ENCODE measurements around the gene TMC1. TPM values are rescaled to one million over a fixed set of nuclear protein-coding genes. Genes with fewer than 3 reads are reported as not detected.

Gene TMC1
- total and polyA plus RNA-seq, 2 of the 13 experiments (the other 11 are each of a cell fraction or from before 2014, with no cell fraction given), result 0.02 to 0.03 TPM

DNA sequence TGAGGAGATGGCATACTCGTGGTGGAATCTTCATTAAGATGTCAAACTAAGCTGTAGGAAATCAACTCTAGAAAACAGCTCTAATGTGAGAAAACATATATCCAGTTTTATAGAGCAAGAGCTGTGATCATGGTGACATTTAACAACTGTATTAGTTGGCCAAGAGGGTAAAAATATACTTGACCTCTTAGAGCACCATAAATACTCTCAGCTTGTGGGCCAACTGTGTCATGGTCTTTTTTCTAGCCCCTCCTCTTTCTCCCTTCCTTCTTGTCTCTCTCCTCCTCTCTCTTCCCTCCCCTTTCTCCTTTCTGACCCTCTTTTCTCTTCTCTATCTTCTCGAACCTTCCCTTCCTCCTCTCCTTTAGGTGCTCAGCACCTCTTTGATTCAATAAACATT lies 54.7 kb downstream of the TMC1 start (continued):
- TF ChIP-seq, protein P1, sequence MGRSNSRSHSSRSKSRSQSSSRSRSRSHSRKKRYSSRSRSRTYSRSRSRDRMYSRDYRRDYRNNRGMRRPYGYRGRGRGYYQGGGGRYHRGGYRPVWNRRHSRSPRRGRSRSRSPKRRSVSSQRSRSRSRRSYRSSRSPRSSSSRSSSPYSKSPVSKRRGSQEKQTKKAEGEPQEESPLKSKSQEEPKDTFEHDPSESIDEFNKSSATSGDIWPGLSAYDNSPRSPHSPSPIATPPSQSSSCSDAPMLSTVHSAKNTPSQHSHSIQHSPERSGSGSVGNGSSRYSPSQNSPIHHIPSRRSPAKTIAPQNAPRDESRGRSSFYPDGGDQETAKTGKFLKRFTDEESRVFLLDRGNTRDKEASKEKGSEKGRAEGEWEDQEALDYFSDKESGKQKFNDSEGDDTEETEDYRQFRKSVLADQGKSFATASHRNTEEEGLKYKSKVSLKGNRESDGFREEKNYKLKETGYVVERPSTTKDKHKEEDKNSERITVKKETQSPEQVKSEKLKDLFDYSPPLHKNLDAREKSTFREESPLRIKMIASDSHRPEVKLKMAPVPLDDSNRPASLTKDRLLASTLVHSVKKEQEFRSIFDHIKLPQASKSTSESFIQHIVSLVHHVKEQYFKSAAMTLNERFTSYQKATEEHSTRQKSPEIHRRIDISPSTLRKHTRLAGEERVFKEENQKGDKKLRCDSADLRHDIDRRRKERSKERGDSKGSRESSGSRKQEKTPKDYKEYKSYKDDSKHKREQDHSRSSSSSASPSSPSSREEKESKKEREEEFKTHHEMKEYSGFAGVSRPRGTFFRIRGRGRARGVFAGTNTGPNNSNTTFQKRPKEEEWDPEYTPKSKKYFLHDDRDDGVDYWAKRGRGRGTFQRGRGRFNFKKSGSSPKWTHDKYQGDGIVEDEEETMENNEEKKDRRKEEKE (IDR thresholded peaks at IDR 0.05), result no peak
- TF ChIP-seq, protein P2, sequence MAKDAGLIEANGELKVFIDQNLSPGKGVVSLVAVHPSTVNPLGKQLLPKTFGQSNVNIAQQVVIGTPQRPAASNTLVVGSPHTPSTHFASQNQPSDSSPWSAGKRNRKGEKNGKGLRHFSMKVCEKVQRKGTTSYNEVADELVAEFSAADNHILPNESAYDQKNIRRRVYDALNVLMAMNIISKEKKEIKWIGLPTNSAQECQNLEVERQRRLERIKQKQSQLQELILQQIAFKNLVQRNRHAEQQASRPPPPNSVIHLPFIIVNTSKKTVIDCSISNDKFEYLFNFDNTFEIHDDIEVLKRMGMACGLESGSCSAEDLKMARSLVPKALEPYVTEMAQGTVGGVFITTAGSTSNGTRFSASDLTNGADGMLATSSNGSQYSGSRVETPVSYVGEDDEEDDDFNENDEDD (CRISPR knock-in tag; IDR thresholded peaks at IDR 0.05; ENCODE audit: borderline replicate concordance), result no peak
- no peak for TF ChIP-seq MTA3 (CRISPR knock-in tag; IDR thresholded peaks at IDR 0.05)

DNA sequence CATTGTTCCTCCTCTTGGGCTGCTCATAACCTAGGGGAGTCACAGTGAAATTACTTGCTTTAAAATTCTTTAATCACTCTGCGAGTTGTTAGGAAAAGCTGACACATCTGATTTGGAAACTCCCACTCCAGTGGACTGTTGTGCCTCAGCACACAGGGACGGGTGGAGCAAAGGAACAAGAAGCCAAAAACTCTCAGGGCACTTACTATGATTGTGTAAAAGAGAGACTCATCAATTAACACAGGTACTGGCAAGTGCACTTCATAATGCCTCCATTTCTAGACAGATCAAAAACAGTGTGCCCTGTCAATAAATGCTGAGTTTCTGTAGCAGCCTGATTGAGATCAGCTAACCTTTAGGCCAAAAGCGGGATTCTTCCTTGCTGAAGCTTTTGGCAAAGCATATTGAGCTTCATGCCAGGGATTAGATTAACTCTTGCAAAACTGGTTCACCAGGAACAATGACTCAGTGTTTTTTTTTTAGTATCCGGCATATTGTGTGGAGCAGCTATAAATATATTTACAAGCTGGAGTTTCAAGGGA lies 55.9 kb downstream of the TMC1 start:
- H3K9me3 ChIP-seq (ENCODE audit: low read length), result no peaks in the 10 kb centered on the region
- no peak overlapping the region for H3K4me2 ChIP-seq (ENCODE audit: low read depth, low read length)
- H4K20me1 ChIP-seq (ENCODE audit: insufficient read depth, low read length), result no peaks in the 10 kb centered on the region
- ChIA-PET POLR2A (no interaction called here), CTCF (ENCODE audit: low intra/inter-chr PET ratio, low total read pairs) (no interaction called here)
- no peaks in the 10 kb centered on the region for H3K79me2 ChIP-seq (ENCODE audit: insufficient read depth, low read length)
- H3K36me3 ChIP-seq (replicated peaks in 1 of 2; ENCODE audit: control insufficient read depth in 1 of 2, insufficient read depth in 2 of 2, low read length in 2 of 2), result no peaks in the 10 kb centered on the region
- WGBS (ENCODE audit: low lambda C conversion rate), result 15% methylated on average over 4 of the region's 4 CpGs
- ATAC-seq, result no peak
- no peaks in the 10 kb centered on the region for H3K4me1 ChIP-seq (ENCODE audit: insufficient read depth, low read length)
- intact Hi-C loops (cut with micrococcal nuclease; ENCODE audit: unreplicated experiment), result no loop called here
- H3K4me3 ChIP-seq (replicated peaks in 1 of 3; ENCODE audit: insufficient read depth in 1 of 3, low read depth in 2 of 3, low read length in 3 of 3), result no peak overlapping the region
- H2AFZ ChIP-seq (ENCODE audit: low read length), result no peak overlapping the region
- H3K27me3 ChIP-seq (ENCODE audit: control insufficient read depth in 1 of 2, insufficient read depth in 2 of 2, low read length in 2 of 2), result no peaks in the 10 kb centered on the region; a peak in 1 of 5 replicates
- FAIRE-seq, result no peak
- no peak overlapping the region for H3K9ac ChIP-seq (ENCODE audit: insufficient read depth, low read depth, low read length)
- BruUV-seq (replicated peaks), result no TSS peak
- DNase-seq (ENCODE audit: low spot score), result no peak
- no peak overlapping the region for H3K27ac ChIP-seq (ENCODE audit: extremely low read length, insufficient read depth, low read length)
- in situ Hi-C loops (cut with HindIII; ENCODE audit: extremely low pct_ligation_motif_present, low pct_unique_long_range_greater_than_20kb), result loop anchor here (25.0 kb wide), 1 partner anchor 540 kb away; no protein-coding TSS in a partner anchor
- no peak for TF ChIP-seq ZMYM2 (CRISPR knock-in tag; IDR thresholded peaks at IDR 0.05)
- TF ChIP-seq REXO4 (CRISPR knock-in tag; IDR thresholded peaks at IDR 0.05; ENCODE audit: borderline replicate concordance), result no peak
- no peak for TF ChIP-seq SAFB2 (CRISPR knock-in tag; IDR thresholded peaks at IDR 0.05; ENCODE audit: borderline replicate concordance, low read depth)
- no peak for TF ChIP-seq ZNF703 (CRISPR knock-in tag; IDR thresholded peaks at IDR 0.05; ENCODE audit: borderline replicate concordance)
- no peak for TF ChIP-seq ZBTB21 (CRISPR knock-in tag; IDR thresholded peaks at IDR 0.05)
- no peak for TF ChIP-seq SYNCRIP (IDR thresholded peaks at IDR 0.05; ENCODE audit: insufficient read depth, low read depth, low read length)
- no peak for TF ChIP-seq ZNF720 (CRISPR knock-in tag; IDR thresholded peaks at IDR 0.05)
- TF ChIP-seq, protein P3, sequence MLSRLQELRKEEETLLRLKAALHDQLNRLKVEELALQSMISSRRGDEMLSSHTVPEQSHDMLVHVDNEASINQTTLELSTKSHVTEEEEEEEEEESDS (CRISPR knock-in tag; IDR thresholded peaks at IDR 0.05; ENCODE audit: borderline replicate concordance), result no peak
- TF ChIP-seq, protein P4, sequence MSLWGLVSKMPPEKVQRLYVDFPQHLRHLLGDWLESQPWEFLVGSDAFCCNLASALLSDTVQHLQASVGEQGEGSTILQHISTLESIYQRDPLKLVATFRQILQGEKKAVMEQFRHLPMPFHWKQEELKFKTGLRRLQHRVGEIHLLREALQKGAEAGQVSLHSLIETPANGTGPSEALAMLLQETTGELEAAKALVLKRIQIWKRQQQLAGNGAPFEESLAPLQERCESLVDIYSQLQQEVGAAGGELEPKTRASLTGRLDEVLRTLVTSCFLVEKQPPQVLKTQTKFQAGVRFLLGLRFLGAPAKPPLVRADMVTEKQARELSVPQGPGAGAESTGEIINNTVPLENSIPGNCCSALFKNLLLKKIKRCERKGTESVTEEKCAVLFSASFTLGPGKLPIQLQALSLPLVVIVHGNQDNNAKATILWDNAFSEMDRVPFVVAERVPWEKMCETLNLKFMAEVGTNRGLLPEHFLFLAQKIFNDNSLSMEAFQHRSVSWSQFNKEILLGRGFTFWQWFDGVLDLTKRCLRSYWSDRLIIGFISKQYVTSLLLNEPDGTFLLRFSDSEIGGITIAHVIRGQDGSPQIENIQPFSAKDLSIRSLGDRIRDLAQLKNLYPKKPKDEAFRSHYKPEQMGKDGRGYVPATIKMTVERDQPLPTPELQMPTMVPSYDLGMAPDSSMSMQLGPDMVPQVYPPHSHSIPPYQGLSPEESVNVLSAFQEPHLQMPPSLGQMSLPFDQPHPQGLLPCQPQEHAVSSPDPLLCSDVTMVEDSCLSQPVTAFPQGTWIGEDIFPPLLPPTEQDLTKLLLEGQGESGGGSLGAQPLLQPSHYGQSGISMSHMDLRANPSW (CRISPR knock-in tag; IDR thresholded peaks at IDR 0.05; ENCODE audit: borderline replicate concordance), result no peak
- TF ChIP-seq, protein P5, sequence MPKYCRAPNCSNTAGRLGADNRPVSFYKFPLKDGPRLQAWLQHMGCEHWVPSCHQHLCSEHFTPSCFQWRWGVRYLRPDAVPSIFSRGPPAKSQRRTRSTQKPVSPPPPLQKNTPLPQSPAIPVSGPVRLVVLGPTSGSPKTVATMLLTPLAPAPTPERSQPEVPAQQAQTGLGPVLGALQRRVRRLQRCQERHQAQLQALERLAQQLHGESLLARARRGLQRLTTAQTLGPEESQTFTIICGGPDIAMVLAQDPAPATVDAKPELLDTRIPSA (CRISPR knock-in tag; IDR thresholded peaks at IDR 0.05; ENCODE audit: borderline replicate concordance), result no peak

Measured in HepG2 (cell line).